Hypothalamus (tissue), 51 donors: ENCODE data around the gene FLRT3.

Source experiments
- DNase-seq, 51 donors: peaks; one replicate each; lab custom pipeline; 2025; lab: John Stamatoyannopoulos, UW

The FLRT3 gene

DNA sequence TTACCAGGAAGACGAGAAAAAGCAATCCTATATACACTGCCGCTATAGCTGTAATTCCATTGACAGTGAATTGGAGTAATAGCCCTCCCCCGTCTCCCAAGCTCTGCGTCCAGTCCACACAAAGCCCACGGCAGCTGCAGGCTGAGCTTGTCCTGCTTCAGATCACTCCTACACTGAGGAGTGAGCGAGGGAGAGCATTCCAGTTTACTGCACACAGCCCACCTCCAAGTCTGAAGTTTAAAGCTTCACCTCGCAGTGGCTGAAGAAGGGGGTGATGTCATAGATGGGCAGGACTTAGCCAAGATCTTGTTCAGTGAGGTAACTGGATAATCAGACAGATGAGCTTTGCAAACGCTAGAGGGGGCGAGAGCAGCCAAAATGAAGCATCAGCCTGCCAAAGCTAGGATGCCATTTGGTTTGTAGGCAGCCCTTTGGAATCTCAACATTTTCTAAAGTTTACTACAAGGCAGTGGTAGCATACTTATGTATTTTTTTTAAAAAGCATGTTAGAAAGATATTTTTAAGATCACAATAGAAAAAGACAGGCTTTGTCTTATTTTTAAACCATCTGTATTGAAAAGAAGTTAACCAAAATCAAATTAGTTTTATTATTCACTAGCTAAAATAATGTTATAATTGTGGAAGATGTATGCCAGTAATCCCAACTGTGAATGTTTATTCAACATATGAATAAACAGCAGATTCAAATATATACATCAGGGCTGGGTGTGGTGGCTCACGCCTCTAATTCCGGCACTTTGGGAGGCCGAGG lies at the start of gene FLRT3:
TSS of gene FLRT3 (minus strand) at position 213 of the 772 bp plus-strand sequence. CDS start 10,106 bp downstream, outside the sequence.
- peak in 50 of 51 donors; percentile 11 to 90 (median 59) for DNase-seq

GRCh38 chr20:14386726-14387125 lies 49.3 kb upstream of the FLRT3 start:
- no peak for DNase-seq

DNA sequence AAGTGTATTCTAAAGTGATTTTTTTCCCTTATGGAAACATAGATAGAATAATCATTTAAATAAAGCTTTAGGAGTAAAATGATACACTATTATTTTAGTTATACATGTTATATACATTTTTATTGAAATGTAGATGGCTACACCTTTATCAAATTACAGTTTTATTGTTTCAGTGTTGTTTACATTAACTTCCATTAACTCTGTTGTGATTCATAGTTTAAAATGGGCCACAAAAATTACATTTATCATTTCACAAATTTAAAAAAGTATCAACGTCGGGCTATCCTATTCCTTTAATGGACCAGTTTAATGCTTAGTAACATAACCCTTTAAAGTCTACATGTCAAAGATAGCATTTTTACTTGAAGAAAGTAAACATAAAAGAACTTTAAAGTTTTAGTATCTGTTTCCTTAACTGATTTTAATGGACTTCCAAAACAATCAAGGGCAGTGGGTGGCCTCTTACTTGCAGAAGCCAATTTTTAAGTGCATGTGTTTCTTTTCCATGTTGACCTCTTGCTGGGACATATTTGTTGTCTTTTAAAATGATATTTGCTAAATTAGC lies 47.8 kb upstream of the FLRT3 start:
- DNase-seq, result no peak

- no peak for DNase-seq
Observed at GRCh38 chr20:14384416-14385175, 47.2 kb upstream of the FLRT3 start.

DNA sequence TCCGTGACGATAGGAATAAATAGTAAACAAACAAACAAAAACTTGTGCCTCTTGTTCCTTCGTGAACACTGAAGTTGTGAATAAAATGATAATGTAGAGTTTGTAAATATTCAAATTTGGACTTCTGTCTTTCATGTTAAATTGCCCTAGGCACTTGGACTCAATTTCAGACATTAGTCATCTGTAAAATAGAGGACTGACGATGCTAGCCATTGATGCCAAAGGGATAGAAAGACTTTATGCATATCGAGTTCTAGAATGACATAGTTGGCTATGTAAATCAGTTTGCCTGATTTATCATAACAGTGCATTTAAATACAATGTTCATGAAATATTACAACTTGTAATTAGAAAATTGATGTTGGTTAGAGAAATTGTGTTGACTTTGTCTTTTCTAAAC lies 45.9 kb upstream of the FLRT3 start:
- no peak for DNase-seq

- no peak for DNase-seq
Observed at GRCh38 chr20:14378326-14378725, 40.9 kb upstream of the FLRT3 start.

DNA sequence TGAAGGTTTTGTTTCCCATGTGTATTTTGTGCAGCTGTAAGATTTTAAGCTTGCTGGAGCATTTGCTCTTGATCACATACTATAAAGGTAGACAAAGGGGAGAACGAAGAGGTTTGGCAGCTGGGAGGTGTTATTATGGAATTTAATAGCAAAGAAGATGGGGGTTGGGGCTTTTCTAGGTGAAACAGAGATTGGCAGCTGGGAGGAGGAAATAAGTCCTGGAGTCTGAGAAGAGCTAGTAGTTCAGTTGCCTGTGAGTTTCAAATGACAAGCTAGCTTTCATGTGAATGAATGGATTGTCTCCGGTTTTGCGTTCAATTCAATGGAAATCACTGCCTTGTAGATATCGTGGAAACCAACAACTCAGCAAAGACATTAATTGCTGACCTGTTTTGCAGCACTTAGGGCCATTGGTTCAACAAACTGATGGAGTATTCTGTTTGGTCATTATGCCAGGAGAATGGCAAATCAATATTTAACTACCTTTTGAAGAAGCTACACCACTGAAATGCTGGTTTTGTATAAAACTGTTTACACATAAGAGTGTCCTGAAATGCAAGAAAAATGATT lies 38.1 kb upstream of the FLRT3 start:
- no peak for DNase-seq

GRCh38 chr20:14374196-14374595 lies 36.8 kb upstream of the FLRT3 start:
- no peak for DNase-seq

DNA sequence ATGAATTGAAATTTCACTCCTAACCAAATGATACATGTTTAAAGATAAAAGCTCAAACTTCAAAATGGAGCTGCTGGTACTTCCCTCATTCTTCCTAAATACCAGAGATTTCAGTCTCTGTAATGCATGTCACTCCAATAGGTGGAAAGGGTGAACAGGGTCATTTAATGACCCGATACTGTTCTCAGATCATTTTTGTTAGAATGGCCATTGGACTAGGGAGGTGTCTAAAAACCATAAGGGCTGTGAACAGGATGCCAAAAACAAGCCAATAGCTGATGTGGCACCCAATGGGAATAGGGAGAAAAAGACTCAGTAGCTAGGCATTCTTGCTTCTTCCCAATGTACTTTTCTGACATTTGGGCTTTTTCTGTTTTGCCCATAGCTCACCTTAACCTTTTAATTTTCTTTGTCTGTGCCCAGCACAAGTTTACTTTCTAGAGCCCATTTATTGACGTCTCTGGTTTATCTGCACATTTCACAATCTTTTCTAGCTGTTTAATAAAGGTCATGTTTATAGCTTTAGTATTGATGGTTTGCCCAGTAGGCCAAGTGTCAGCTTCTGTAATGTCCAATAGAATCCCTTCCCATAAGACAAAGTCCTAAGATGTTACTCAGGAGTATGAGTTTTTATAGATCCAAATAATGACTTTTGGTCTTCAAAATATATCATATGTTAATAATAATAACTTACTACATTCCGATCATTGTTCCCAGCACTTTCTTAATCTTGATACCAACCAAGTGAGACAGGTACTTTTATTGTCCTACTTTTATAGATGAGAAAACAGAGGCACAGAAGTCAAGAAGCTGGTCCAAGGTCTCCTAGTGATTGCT lies 24.3 kb upstream of the FLRT3 start:
- no peak for DNase-seq

GRCh38 chr20:14360416-14360815 lies 23.0 kb upstream of the FLRT3 start:
- DNase-seq, result no peak

DNA sequence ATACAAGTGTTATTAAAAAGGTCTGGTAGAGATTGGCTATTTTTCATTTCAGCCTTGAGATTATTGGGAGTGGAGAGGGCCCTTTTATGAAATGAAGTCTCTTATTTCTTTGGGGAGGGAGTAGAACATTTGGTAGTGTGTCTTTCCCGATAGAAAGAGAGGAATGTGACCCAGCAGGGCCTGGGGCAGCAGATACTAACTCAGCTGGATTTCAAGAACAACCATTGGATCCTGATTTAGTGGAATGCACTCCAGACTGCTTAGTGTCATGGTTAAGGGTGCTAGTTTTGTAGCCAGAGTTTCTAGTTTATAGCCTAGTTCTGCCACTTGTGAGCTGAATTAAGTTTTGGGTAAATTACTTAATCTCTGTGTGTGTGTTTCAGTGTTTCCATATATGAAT lies 18.4 kb upstream of the FLRT3 start:
- no peak for DNase-seq

- DNase-seq, result no peak
Observed at GRCh38 chr20:14344746-14345145, 7.3 kb upstream of the FLRT3 start.

GRCh38 chr20:14343491-14344065 lies 6.2 kb upstream of the FLRT3 start:
- DNase-seq, result no peak

DNA sequence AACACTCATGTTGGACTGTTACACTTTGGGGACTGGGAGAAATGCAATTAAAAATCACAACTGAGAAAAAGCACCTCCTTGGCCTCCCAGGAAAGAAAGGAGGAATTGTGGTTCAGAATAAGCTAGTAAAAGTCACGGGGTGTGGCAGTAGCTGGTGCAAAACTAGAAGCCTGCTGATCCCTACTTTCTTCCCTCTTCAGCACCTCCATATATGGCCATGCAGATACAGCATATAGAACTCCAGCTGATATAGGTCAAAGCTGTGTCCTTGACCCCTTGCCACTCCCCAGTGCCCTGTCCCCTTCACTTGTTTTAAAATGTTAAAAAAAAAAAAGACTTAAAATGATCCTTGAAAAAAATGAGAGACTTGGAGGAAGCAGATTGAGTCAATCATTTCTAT lies 5.5 kb upstream of the FLRT3 start:
- no peak for DNase-seq

DNA sequence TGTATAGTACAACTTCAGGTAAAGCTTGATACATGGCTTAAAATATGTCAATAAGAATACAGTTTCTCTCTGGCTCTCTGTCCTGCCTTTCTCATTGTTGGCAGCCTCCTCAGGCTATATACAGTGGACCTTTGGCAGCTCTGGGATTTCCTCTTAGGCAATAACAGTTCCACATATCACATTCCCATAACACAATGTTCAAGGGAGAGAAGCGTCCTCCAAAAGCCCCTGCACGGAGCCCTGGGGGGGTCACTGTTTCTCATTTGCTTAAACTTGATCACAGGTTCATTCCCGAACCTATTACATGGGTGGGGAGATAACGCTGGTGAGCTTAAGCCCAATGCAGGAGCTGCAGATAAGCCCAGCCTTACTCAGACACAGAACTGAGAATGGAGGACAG lies 4.4 kb upstream of the FLRT3 start:
- no peak for DNase-seq

DNA sequence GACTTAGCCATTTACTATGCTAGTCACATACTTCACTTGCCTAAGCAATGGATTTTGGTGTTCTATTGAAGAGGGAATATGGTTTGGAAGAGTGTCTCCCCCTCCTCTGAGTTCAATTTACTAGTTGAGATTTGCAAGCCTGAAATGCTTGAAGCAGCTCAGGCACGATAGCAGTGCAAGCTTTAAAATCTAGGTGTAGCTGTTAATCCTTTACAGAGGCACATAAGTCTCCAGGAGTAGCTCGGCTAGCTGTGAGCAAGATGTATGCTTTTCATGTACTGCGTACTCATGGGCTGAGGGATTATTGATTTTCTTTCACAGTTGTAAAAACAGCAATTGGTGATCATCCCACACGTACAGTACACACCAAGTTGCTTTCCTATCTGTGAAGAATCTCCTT lies 726 bp downstream of the FLRT3 start:
- peak in 7 of 51 donors; percentile 1 to 71 (median 3) for DNase-seq

DNA sequence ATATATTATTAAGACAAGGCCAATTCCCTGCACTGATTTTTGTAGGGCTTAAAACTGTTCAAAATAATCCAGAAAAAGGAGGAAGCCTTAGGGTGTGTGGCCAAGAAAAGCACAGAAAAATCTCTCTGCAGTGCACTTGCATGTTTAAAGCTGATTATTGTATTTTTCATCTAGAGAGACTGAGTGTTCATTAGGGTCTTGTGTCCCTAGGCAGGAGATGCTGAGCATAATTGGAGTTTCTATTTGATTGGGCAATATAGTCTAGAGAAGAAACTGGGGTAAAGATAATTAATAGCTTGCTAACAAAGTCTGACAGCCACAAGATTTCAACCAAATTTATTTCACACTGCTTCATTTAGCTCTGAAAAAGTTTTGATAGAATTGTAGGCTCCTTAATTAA lies 2.4 kb downstream of the FLRT3 start:
- peak in 1 of 51 donors; percentile 30 for DNase-seq

- peak in 39 of 51 donors; percentile 4 to 83 (median 36) for DNase-seq
Observed at GRCh38 chr20:14334306-14334930, 3.0 kb downstream of the FLRT3 start.

GRCh38 chr20:14333721-14334120 lies 3.7 kb downstream of the FLRT3 start:
- DNase-seq, result peak in 2 of 51 donors; percentile 9 to 42

DNA sequence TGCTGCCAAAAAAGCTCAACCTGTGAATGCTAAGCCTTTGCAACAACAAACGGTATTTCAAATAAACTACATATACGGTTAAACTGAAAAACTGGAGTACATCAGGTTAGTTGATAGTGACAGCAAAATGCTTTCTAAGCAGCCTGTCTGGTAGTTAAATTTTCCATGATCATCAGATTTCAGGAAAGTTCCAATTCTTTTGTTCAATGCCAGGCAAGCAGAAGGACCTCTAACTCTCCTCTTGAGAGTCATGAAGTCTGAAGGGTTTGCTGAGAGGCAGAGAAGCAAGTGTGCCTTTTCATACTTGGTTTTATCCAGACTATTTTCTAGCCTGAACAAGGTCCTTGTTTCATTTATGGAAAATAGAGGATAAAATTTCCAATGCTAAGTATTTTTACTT lies 4.5 kb downstream of the FLRT3 start:
- DNase-seq, result peak in 1 of 51 donors; percentile 36
